Measurements from ENCODE around the gene DSG2. TPM values are rescaled to one million over a fixed set of nuclear protein-coding genes. Genes with fewer than 3 reads are reported as not detected.

The DSG2 gene
- total RNA-seq, 1 donor from 2014 or later: 65.6 TPM

DNA sequence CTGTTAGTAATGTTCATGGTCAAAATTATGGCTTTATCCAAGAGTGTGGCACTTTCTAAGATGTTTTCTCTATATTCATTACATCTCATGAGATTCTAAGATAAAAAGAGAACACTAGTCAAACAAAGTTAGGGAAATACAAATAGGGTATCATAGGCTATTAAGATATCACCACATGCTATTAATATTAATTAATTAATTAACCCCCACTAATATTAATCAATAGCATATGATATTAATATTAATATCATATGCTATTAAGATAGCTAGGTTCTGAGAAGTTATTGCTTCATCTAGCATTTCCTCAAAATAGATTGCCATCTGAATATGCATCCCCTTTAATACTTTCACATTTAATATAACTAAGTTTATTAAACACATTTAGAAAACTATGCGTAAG is 28.3 kb upstream of the DSG2 start:
- Histone ChIP-seq H3K4me2 (no peak overlapping the region), H4K20me1 (ENCODE audit: low read depth) (no peaks in the 10 kb centered on the region), H3K36me3 (no peaks in the 10 kb centered on the region), H3F3A (ENCODE audit: low read depth) (no peaks in the 10 kb centered on the region), H3K27ac (no peak overlapping the region), H3K4me1 (no peaks in the 10 kb centered on the region), H2AFZ (replicated peaks) (no peak overlapping the region), H3K27me3 (no peaks in the 10 kb centered on the region), H3K9ac (no peak overlapping the region), H3K79me2 (ENCODE audit: low read depth) (no peaks in the 10 kb centered on the region), H3K9me3 (ENCODE audit: low read depth) (no peaks in the 10 kb centered on the region), H3K4me3 (no peak overlapping the region)
- H3K27me3 Mint-ChIP-seq (ENCODE audit: insufficient read depth, low read depth): no peaks in the 10 kb centered on the region
- H3K4me3 Mint-ChIP-seq: no peak overlapping the region
- H3K36me3 Mint-ChIP-seq: no peaks in the 10 kb centered on the region
- H3K4me1 Mint-ChIP-seq: no peaks in the 10 kb centered on the region
- no peak for TF ChIP-seq EZH2phosphoT487 (IDR thresholded peaks at IDR 0.05)
- TF ChIP-seq EZH2 (IDR thresholded peaks at IDR 0.05): no peak
- TF ChIP-seq, protein P1, sequence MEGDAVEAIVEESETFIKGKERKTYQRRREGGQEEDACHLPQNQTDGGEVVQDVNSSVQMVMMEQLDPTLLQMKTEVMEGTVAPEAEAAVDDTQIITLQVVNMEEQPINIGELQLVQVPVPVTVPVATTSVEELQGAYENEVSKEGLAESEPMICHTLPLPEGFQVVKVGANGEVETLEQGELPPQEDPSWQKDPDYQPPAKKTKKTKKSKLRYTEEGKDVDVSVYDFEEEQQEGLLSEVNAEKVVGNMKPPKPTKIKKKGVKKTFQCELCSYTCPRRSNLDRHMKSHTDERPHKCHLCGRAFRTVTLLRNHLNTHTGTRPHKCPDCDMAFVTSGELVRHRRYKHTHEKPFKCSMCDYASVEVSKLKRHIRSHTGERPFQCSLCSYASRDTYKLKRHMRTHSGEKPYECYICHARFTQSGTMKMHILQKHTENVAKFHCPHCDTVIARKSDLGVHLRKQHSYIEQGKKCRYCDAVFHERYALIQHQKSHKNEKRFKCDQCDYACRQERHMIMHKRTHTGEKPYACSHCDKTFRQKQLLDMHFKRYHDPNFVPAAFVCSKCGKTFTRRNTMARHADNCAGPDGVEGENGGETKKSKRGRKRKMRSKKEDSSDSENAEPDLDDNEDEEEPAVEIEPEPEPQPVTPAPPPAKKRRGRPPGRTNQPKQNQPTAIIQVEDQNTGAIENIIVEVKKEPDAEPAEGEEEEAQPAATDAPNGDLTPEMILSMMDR (IDR thresholded peaks at IDR 0.05): no peak
- H3K9me3 Mint-ChIP-seq: no peaks in the 10 kb centered on the region
- H3K27ac Mint-ChIP-seq: no peak overlapping the region
- no peak for DNase-seq (ENCODE audit: low spot score)

GRCh38 chr18:31478688-31479087 is 19.3 kb upstream of the DSG2 start:
- DNase-seq (ENCODE audit: low spot score): no peak
- Mint-ChIP-seq H3K4me1 (no peaks in the 10 kb centered on the region), H3K9me3 (no peaks in the 10 kb centered on the region), H3K36me3 (no peaks in the 10 kb centered on the region), H3K4me3 (no peak overlapping the region), H3K27ac (no peak overlapping the region), H3K27me3 (ENCODE audit: insufficient read depth, low read depth) (peaks cover 2% of the 10 kb centered on the region)
- H3K4me1 ChIP-seq: no peaks in the 10 kb centered on the region
- TF ChIP-seq EZH2 (IDR thresholded peaks at IDR 0.05) (no peak), EZH2phosphoT487 (IDR thresholded peaks at IDR 0.05) (no peak)
- TF ChIP-seq, protein P1 (IDR thresholded peaks at IDR 0.05): no peak
- no peaks in the 10 kb centered on the region for H4K20me1 ChIP-seq (ENCODE audit: low read depth)
- no peak overlapping the region for H2AFZ ChIP-seq (replicated peaks)
- no peaks in the 10 kb centered on the region for H3F3A ChIP-seq (ENCODE audit: low read depth)
- H3K36me3 ChIP-seq: no peaks in the 10 kb centered on the region
- no peak overlapping the region for H3K9ac ChIP-seq
- no peaks in the 10 kb centered on the region for H3K27me3 ChIP-seq
- H3K27ac ChIP-seq: no peak overlapping the region
- no peaks in the 10 kb centered on the region for H3K9me3 ChIP-seq (ENCODE audit: low read depth)
- no peaks in the 10 kb centered on the region for H3K79me2 ChIP-seq (ENCODE audit: low read depth)
- no peak overlapping the region for H3K4me3 ChIP-seq
- no peak overlapping the region for H3K4me2 ChIP-seq

- no peaks in the 10 kb centered on the region for H3K9me3 ChIP-seq (ENCODE audit: low read depth)
- no peak overlapping the region for H3K4me2 ChIP-seq
- H3K4me3 ChIP-seq: no peak overlapping the region
- H2AFZ ChIP-seq (replicated peaks): no peak overlapping the region
- DNase-seq (ENCODE audit: low spot score): no peak
- H3K27me3 ChIP-seq: no peaks in the 10 kb centered on the region
- Mint-ChIP-seq H3K27ac (no peak overlapping the region), H3K4me1 (no peaks in the 10 kb centered on the region), H3K36me3 (no peaks in the 10 kb centered on the region), H3K9me3 (no peaks in the 10 kb centered on the region), H3K4me3 (no peak overlapping the region), H3K27me3 (ENCODE audit: insufficient read depth, low read depth) (peaks cover 2% of the 10 kb centered on the region)
- TF ChIP-seq EZH2phosphoT487 (IDR thresholded peaks at IDR 0.05) (no peak), EZH2 (IDR thresholded peaks at IDR 0.05) (no peak)
- TF ChIP-seq, protein P1 (IDR thresholded peaks at IDR 0.05): no peak
- no peaks in the 10 kb centered on the region for H3K4me1 ChIP-seq
- H3K36me3 ChIP-seq: no peaks in the 10 kb centered on the region
- H3K79me2 ChIP-seq (ENCODE audit: low read depth): no peaks in the 10 kb centered on the region
- no peaks in the 10 kb centered on the region for H3F3A ChIP-seq (ENCODE audit: low read depth)
- no peaks in the 10 kb centered on the region for H4K20me1 ChIP-seq (ENCODE audit: low read depth)
- H3K9ac ChIP-seq: no peak overlapping the region
- H3K27ac ChIP-seq: no peak overlapping the region
Measured at GRCh38 chr18:31482051-31482450, 15.9 kb upstream of the DSG2 start.
